Muscle layer of colon (tissue), 2 donors: ENCODE measurements around the gene COMMD4.
"Not testable (repeated sequence)": the region's sequence is repeated elsewhere in the genome, so short reads cannot be mapped to it uniquely, and the experiment has no call there.

Experiments
- H3K27ac ChIP-seq: one replicate; pipeline ENCODE4 v1.7.0; 2013; ENCODE audit warnings: low read depth, mild to moderate bottlenecking, low read length, moderate library complexity
- H3K27me3 ChIP-seq, 2 donors: one replicate each; pipeline ENCODE4 v1.7.0; 2013; ENCODE audit warnings: low read length in 2 of 2, mild to moderate bottlenecking in 2 of 2; ENCODE audit not compliant: insufficient read depth in 2 of 2, control insufficient read depth in 1 of 2
- H3K36me3 ChIP-seq: one replicate; pipeline ENCODE4 v1.7.0; 2013; ENCODE audit warnings: mild to moderate bottlenecking, low read length; ENCODE audit not compliant: insufficient read depth
- H3K4me1 ChIP-seq: one replicate; pipeline ENCODE4 v1.7.0; 2013; ENCODE audit warnings: mild to moderate bottlenecking, low read length; ENCODE audit not compliant: insufficient read depth
- H3K4me3 ChIP-seq, 2 donors: one replicate each; pipeline ENCODE4 v1.7.0; 2013; ENCODE audit warnings: low read length in 2 of 2, low read depth in 1 of 2, mild to moderate bottlenecking in 1 of 2, moderate library complexity in 1 of 2
- H3K9ac ChIP-seq: one replicate; pipeline ENCODE4 v1.7.0; 2013; ENCODE audit warnings: low read length
- H3K9me3 ChIP-seq: one replicate; pipeline ENCODE4 v1.7.0; 2013; ENCODE audit warnings: mild to moderate bottlenecking, low read length
- donor health status: abdominal sarcoma.
- donor health status: Adenocarcinoma of cecum.

Gene COMMD4

GRCh38 chr15:75367406-75367912, 31.6 kb downstream of the COMMD4 start:
- peaks cover 54% of the 10 kb centered on the region for H3K36me3 ChIP-seq
- no peaks in the 10 kb centered on the region for H3K27me3 ChIP-seq
- peaks cover 24% of the 10 kb centered on the region for H3K4me1 ChIP-seq
- H3K9ac ChIP-seq = peak overlapping the region; percentile 22
- no peaks in the 10 kb centered on the region for H3K9me3 ChIP-seq
- H3K27ac ChIP-seq = peak overlapping the region; percentile 93
- peak overlapping the region; percentile 75 to 98 for H3K4me3 ChIP-seq

- peaks cover 24% of the 10 kb centered on the region for H3K4me1 ChIP-seq
- no peaks in the 10 kb centered on the region for H3K9me3 ChIP-seq
- H3K36me3 ChIP-seq = peaks cover 59% of the 10 kb centered on the region
- H3K4me3 ChIP-seq = peak within 1 kb of the TSS; percentile 75 to 98
- H3K27me3 ChIP-seq = no peaks in the 10 kb centered on the region
- peak within 1 kb of the TSS; percentile 93 for H3K27ac ChIP-seq
- peak within 1 kb of the TSS; percentile 89 for H3K9ac ChIP-seq
These were observed 32.2 kb downstream of the COMMD4 start, which contains the start of gene MAN2C1 for GRCh38 chr15:75367913-75368688. Gene MAN2C1, minus strand, starts transcription at chr15:75368607. Its CDS starts 24 bp downstream, at chr15:75368583.

- H3K36me3 ChIP-seq = peaks cover 62% of the 10 kb centered on the region
- peaks cover 24% of the 10 kb centered on the region for H3K4me1 ChIP-seq
- H3K9me3 ChIP-seq = no peaks in the 10 kb centered on the region
- peak overlapping the region; percentile 93 for H3K27ac ChIP-seq
- no peaks in the 10 kb centered on the region for H3K27me3 ChIP-seq
- H3K4me3 ChIP-seq = peak overlapping the region; percentile 75 to 98
- H3K9ac ChIP-seq = peak overlapping the region; percentile 89
These were observed 32.9 kb downstream of the COMMD4 start for GRCh38 chr15:75368689-75369239.

- Histone ChIP-seq H3K27ac (no peak overlapping the region), H3K36me3 (peaks cover 64% of the 10 kb centered on the region), H3K27me3 (no peaks in the 10 kb centered on the region), H3K4me3 (no peak overlapping the region), H3K9me3 (no peaks in the 10 kb centered on the region), H3K9ac (no peak overlapping the region), H3K4me1 (peaks cover 24% of the 10 kb centered on the region)
These were observed 34.2 kb downstream of the COMMD4 start for GRCh38 chr15:75369897-75370581.

GRCh38 chr15:75371486-75371885, 35.6 kb downstream of the COMMD4 start:
- Histone ChIP-seq H3K4me3 (no peak overlapping the region), H3K4me1 (peaks cover 24% of the 10 kb centered on the region), H3K9ac (no peak overlapping the region), H3K36me3 (peaks cover 64% of the 10 kb centered on the region), H3K27me3 (no peaks in the 10 kb centered on the region), H3K9me3 (no peaks in the 10 kb centered on the region), H3K27ac (no peak overlapping the region)

- Histone ChIP-seq H3K4me3 (no peak overlapping the region), H3K27me3 (no peaks in the 10 kb centered on the region), H3K4me1 (peaks cover 20% of the 10 kb centered on the region), H3K9ac (no peak overlapping the region), H3K9me3 (no peaks in the 10 kb centered on the region), H3K36me3 (peaks cover 58% of the 10 kb centered on the region), H3K27ac (no peak overlapping the region)
These were observed 36.2 kb downstream of the COMMD4 start for GRCh38 chr15:75371901-75372688.

- Histone ChIP-seq H3K27ac (no peak overlapping the region), H3K36me3 (peaks cover 49% of the 10 kb centered on the region), H3K9ac (no peak overlapping the region), H3K9me3 (no peaks in the 10 kb centered on the region), H3K4me1 (no peaks in the 10 kb centered on the region), H3K4me3 (no peak overlapping the region), H3K27me3 (no peaks in the 10 kb centered on the region)
These were observed 44.9 kb downstream of the COMMD4 start for GRCh38 chr15:75380773-75381172.

GRCh38 chr15:75383986-75384385, 48.1 kb downstream of the COMMD4 start:
- H3K27me3 ChIP-seq, H3K27ac ChIP-seq, H3K9ac ChIP-seq, H3K4me1 ChIP-seq, H3K4me3 ChIP-seq, H3K9me3 ChIP-seq: not testable (repeated sequence)
- H3K36me3 ChIP-seq = peaks cover 68% of the 10 kb centered on the region
